ENCODE results near the gene ARHGEF6.

DNA sequence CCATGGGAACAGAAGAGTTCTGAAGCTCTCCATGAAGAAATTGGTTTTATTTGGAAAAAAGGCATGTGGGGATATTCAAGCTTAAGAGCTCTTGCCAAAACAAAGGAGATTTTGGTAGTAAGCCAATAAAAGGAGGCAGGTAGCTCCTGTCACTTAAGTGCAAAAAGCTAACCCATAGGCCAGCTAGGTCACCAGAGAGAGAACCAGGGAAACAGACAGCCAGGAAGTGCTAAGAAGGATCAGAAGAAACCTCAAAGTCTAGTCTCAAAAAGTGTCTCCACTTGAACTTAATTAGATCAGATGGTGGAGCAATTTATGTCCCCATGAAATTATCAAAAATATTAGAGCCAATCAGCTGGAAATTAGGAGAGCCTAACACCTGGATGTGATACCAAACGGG lies 83.6 kb downstream of the ARHGEF6 start:
- no peak for TF ChIP-seq POLR2AphosphoS5 (IDR thresholded peaks at IDR 0.05)
- TF ChIP-seq, protein P1, sequence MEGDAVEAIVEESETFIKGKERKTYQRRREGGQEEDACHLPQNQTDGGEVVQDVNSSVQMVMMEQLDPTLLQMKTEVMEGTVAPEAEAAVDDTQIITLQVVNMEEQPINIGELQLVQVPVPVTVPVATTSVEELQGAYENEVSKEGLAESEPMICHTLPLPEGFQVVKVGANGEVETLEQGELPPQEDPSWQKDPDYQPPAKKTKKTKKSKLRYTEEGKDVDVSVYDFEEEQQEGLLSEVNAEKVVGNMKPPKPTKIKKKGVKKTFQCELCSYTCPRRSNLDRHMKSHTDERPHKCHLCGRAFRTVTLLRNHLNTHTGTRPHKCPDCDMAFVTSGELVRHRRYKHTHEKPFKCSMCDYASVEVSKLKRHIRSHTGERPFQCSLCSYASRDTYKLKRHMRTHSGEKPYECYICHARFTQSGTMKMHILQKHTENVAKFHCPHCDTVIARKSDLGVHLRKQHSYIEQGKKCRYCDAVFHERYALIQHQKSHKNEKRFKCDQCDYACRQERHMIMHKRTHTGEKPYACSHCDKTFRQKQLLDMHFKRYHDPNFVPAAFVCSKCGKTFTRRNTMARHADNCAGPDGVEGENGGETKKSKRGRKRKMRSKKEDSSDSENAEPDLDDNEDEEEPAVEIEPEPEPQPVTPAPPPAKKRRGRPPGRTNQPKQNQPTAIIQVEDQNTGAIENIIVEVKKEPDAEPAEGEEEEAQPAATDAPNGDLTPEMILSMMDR (IDR thresholded peaks at IDR 0.05 in 8 of 11, conservative IDR thresholded peaks at IDR 0.05 in 3 of 11), result no peak

Data from spleen (tissue), 7 donors.